Stimulated activated CD8-positive, alpha-beta memory T cell treated with anti-CD3 and anti-CD28 coated beads, Interleukin-12 subunit alpha, Interleukin-12 subunit beta, amount 100 ng/mL, for 4 hours (primary cell): Measurements from ENCODE around the gene GP1BA.

ENCODE experiments used
- DNase-seq: peaks from one replicate; pipeline ENCODE4 v3.0.0-alpha.2; 2020; ENCODE audit warnings: low read depth

GP1BA gene

GRCh38 chr17:4950746-4951204 lies 18.7 kb downstream of the GP1BA start, which contains the start of gene ENO3:
ENO3 (plus strand) TSS chr17:4951119; CDS start chr17:4951830, 711 bp downstream.
- DNase-seq = no peak

GRCh38 chr17:4951486-4951885 lies 19.4 kb downstream of the GP1BA start:
- DNase-seq = no peak

- no peak for DNase-seq
Measured at GRCh38 chr17:4953451-4953961, 21.4 kb downstream of the GP1BA start.

- no peak for DNase-seq
Measured at GRCh38 chr17:4955091-4955490, 23.0 kb downstream of the GP1BA start.

GRCh38 chr17:4956493-4957061 lies 24.5 kb downstream of the GP1BA start:
- DNase-seq = no peak

- DNase-seq = no peak
Measured at GRCh38 chr17:4958102-4958501, 26.0 kb downstream of the GP1BA start.

GRCh38 chr17:4959261-4959965 lies 27.3 kb downstream of the GP1BA start:
- no peak for DNase-seq

- no peak for DNase-seq
Measured at GRCh38 chr17:4960279-4960922, 28.3 kb downstream of the GP1BA start.

GRCh38 chr17:4965311-4965986 lies 33.4 kb downstream of the GP1BA start:
- DNase-seq = no peak

- DNase-seq = peak; percentile 85
Measured at GRCh38 chr17:4966844-4967538, 34.9 kb downstream of the GP1BA start.

GRCh38 chr17:4967539-4968485 lies 35.7 kb downstream of the GP1BA start, which contains the start of gene SPAG7:
SPAG7 (minus strand) TSS chr17:4967817; CDS start chr17:4967804, 13 bp downstream.
- peak; percentile 84 for DNase-seq

- DNase-seq = no peak
Measured at GRCh38 chr17:4968486-4969046, 36.5 kb downstream of the GP1BA start.

GRCh38 chr17:4969047-4969550 lies 37.0 kb downstream of the GP1BA start:
- DNase-seq = peak; percentile 18

GRCh38 chr17:4969551-4970173 lies 37.6 kb downstream of the GP1BA start:
- DNase-seq = no peak

- no peak for DNase-seq
Measured at GRCh38 chr17:4970273-4970672, 38.2 kb downstream of the GP1BA start.

GRCh38 chr17:4971826-4972225 lies 39.7 kb downstream of the GP1BA start:
- no peak for DNase-seq

- no peak for DNase-seq
Measured at GRCh38 chr17:4972322-4972721, 40.2 kb downstream of the GP1BA start.

GRCh38 chr17:4972752-4973151 lies 40.7 kb downstream of the GP1BA start:
- no peak for DNase-seq
